Activated T-helper 1 cell treated with anti-CD3 and anti-CD28 coated beads, Interleukin-12 subunit alpha, Interleukin-12 subunit beta, Interleukin-2, Interleukin-4 antibody, amounts not matched to agents 30 ng/mL and 10 ng/mL and 1 ng/mL, durations not matched to agents 14 hours and 24 hours and 36 hours (primary cell): ENCODE data around the gene SLC4A4. TPM values are rescaled to one million over a fixed set of nuclear protein-coding genes. Genes with fewer than 3 reads are reported as not detected.
"Not testable (repeated sequence)": the region's sequence is repeated elsewhere in the genome, so short reads cannot be mapped to it uniquely, and the experiment has no call there.

Source experiments
- DNase-seq: peaks from one replicate; pipeline ENCODE4 v3.0.0; 2021; ENCODE audit warnings: low spot score
- H3K27ac Mint-ChIP-seq: one replicate; pipeline ENCODE4 v1.8.0; 2021; ENCODE audit warnings: mild to moderate bottlenecking, mixed read lengths
- H3K27me3 Mint-ChIP-seq: one replicate; pipeline ENCODE4 v1.8.0; 2022; ENCODE audit warnings: mild to moderate bottlenecking, moderate library complexity, mixed read lengths; ENCODE audit not compliant: insufficient read depth
- H3K36me3 Mint-ChIP-seq: one replicate; pipeline ENCODE4 v1.8.0; 2021; ENCODE audit warnings: low read depth, mixed read lengths
- H3K4me1 Mint-ChIP-seq: one replicate; pipeline ENCODE4 v1.8.0; 2021; ENCODE audit warnings: low read depth, mixed read lengths
- H3K4me3 Mint-ChIP-seq: one replicate; pipeline ENCODE4 v1.8.0; 2021; ENCODE audit warnings: mild to moderate bottlenecking, moderate library complexity, mixed read lengths
- H3K9me3 Mint-ChIP-seq: one replicate; pipeline ENCODE4 v1.8.0; 2021; ENCODE audit warnings: mixed read lengths
- intact Hi-C: fragments of 100-400 bp; cut with micrococcal nuclease; formaldehyde crosslinking; loops from one replicate; pipeline ENCODE4 v1.15.1; 2024
- total RNA-seq: library from RNA; stranded (reverse); gene quantifications from 2 replicates; pipeline ENCODE4 v1.2.3, GENCODE V29; 2022

SLC4A4 gene
- total RNA-seq, 1 donor from 2014 or later = 0.08 TPM

DNA sequence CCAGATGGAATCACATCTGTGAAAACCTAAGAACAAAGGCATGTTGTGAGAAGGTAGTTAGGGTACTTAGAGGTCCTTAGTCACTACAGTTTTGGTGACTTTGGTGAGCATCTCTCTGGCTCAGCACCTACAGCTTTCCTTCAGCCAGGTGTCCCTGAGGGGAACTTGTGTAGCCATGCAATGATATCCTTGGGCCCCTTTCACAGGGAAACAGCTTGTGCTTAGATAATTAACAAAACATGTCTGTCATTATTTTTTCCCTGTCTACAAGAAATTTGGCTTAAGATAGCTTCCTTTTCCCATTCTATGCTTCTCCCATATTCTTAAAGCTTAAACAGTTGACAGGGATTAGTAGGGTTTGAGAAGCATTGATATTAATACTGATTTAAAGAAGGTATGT lies 63.8 kb downstream of the SLC4A4 start:
- no peaks in the 10 kb centered on the region for H3K36me3 Mint-ChIP-seq
- no peaks in the 10 kb centered on the region for H3K27me3 Mint-ChIP-seq
- H3K9me3 Mint-ChIP-seq = no peaks in the 10 kb centered on the region
- H3K4me1 Mint-ChIP-seq = no peaks in the 10 kb centered on the region
- DNase-seq = no peak
- H3K4me3 Mint-ChIP-seq = no peak overlapping the region
- intact Hi-C loops = no loop called here
- H3K27ac Mint-ChIP-seq = no peak overlapping the region

- intact Hi-C loops = no loop called here
- H3K27ac Mint-ChIP-seq = no peak overlapping the region
- H3K27me3 Mint-ChIP-seq = no peaks in the 10 kb centered on the region
- DNase-seq = no peak
- no peaks in the 10 kb centered on the region for H3K36me3 Mint-ChIP-seq
- H3K4me3 Mint-ChIP-seq = no peak overlapping the region
- no peaks in the 10 kb centered on the region for H3K4me1 Mint-ChIP-seq
- peaks cover 2% of the 10 kb centered on the region for H3K9me3 Mint-ChIP-seq
Measured at GRCh38 chr4:71404049-71404448, 65.2 kb downstream of the SLC4A4 start.

DNA sequence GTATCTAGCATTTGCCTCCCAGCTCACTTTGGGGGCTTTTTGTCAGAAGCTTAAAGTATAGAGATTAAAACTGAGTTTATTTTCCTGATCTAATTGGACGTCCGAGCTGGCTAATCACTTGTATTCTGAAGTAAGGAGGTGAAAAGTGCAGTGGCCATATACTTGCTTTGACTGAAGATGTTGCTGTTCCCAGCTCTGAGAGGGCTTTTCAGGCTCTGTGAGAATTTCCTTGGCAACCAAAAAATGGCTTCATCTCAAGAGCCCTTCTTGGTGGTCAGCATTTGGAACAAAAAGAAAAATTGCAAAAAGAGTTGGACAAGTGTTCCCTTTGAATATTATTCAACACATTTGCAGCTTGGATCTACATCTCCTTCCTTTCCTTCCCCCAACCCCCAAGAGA lies 67.0 kb downstream of the SLC4A4 start:
- intact Hi-C loops = no loop called here
- no peak overlapping the region for H3K27ac Mint-ChIP-seq
- H3K9me3 Mint-ChIP-seq = peaks cover 5% of the 10 kb centered on the region
- no peaks in the 10 kb centered on the region for H3K27me3 Mint-ChIP-seq
- H3K4me3 Mint-ChIP-seq = no peak overlapping the region
- DNase-seq = no peak
- no peaks in the 10 kb centered on the region for H3K36me3 Mint-ChIP-seq
- H3K4me1 Mint-ChIP-seq = no peaks in the 10 kb centered on the region

- intact Hi-C loops = no loop called here
- Mint-ChIP-seq H3K27me3 (no peaks in the 10 kb centered on the region), H3K36me3 (no peaks in the 10 kb centered on the region), H3K4me3 (no peak overlapping the region), H3K27ac (no peak overlapping the region), H3K9me3 (peaks cover 5% of the 10 kb centered on the region), H3K4me1 (no peaks in the 10 kb centered on the region)
- DNase-seq = no peak
Measured at GRCh38 chr4:71406459-71406963, 67.7 kb downstream of the SLC4A4 start.

DNA sequence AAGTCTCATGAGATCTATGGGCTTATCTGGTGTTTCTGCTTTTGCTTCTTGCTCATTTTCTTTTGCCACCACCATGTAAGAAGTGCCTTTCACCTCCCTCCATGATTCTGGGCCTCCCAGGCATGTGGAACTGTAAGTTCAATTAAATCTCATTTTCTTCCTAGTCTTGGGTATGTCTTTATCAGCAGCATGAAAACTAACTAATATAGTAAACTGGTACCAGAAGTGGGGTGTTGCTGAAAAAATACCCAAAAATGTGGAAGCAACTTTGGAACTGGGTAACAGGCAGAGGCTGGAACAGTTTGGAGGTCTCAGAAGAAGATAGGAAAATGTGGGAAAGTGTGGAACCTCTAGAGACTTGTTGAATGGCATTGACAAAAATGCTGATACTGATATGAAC lies 70.1 kb downstream of the SLC4A4 start:
- H3K9me3 Mint-ChIP-seq, H3K36me3 Mint-ChIP-seq, H3K27me3 Mint-ChIP-seq, H3K27ac Mint-ChIP-seq, H3K4me1 Mint-ChIP-seq, DNase-seq, intact Hi-C loops, H3K4me3 Mint-ChIP-seq: not testable (repeated sequence)

GRCh38 chr4:71411981-71412380 lies 73.2 kb downstream of the SLC4A4 start:
- Mint-ChIP-seq H3K4me3 (no peak overlapping the region), H3K27me3 (no peaks in the 10 kb centered on the region), H3K36me3 (no peaks in the 10 kb centered on the region), H3K9me3 (peaks cover 5% of the 10 kb centered on the region), H3K27ac (no peak overlapping the region), H3K4me1 (no peaks in the 10 kb centered on the region)
- intact Hi-C loops = no loop called here
- DNase-seq = no peak

DNA sequence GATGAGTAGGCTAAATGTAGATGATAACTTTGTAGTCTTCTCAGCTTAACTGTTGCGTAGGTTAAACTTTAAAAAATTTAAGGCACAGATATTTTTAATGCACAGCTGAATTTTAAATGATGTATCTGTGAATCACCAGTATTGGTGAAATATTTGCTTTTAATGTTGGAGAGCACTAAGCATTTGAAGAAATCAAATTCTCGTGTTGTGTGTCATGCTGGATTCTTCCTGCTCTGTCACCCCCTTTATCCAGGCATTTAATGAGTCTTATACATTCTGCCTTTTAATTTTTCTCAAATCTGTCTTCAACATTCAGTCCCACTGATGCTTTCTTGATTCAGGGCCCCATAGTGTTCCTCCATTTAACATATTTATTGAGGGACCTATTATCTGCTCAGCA lies 76.7 kb downstream of the SLC4A4 start:
- no peaks in the 10 kb centered on the region for H3K9me3 Mint-ChIP-seq
- DNase-seq = no peak
- H3K27me3 Mint-ChIP-seq = no peaks in the 10 kb centered on the region
- no peaks in the 10 kb centered on the region for H3K36me3 Mint-ChIP-seq
- no peak overlapping the region for H3K4me3 Mint-ChIP-seq
- H3K4me1 Mint-ChIP-seq = no peaks in the 10 kb centered on the region
- intact Hi-C loops = no loop called here
- H3K27ac Mint-ChIP-seq = no peak overlapping the region

DNA sequence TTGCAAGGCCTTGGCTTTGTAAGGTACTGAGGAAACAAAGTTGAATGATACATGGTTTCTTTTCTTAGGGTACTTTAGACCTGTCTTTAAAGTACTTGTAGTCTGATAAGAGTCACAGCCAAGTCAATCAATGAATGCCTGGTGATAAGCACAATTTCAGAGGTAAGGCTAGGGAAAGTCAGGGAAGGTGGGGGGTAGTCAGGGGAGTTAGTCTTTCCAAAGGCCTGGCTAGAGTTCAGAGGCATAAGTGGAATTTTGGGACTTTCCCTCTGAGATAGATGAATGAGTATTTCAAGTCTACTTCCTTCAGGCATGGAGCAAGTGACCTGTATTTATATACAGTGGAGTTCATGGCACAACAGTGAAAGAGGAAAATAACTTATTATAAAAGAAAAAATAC lies 78.3 kb downstream of the SLC4A4 start:
- H3K27me3 Mint-ChIP-seq = no peaks in the 10 kb centered on the region
- no peak for DNase-seq
- intact Hi-C loops = no loop called here
- no peaks in the 10 kb centered on the region for H3K36me3 Mint-ChIP-seq
- no peak overlapping the region for H3K4me3 Mint-ChIP-seq
- no peak overlapping the region for H3K27ac Mint-ChIP-seq
- H3K4me1 Mint-ChIP-seq = no peaks in the 10 kb centered on the region
- H3K9me3 Mint-ChIP-seq = no peaks in the 10 kb centered on the region

GRCh38 chr4:71426381-71427042 lies 87.7 kb downstream of the SLC4A4 start:
- Mint-ChIP-seq H3K36me3 (no peaks in the 10 kb centered on the region), H3K27me3 (no peaks in the 10 kb centered on the region), H3K4me1 (no peaks in the 10 kb centered on the region), H3K27ac (no peak overlapping the region), H3K9me3 (no peaks in the 10 kb centered on the region), H3K4me3 (no peak overlapping the region)
- DNase-seq = no peak
- intact Hi-C loops = no loop called here

- no peaks in the 10 kb centered on the region for H3K36me3 Mint-ChIP-seq
- H3K9me3 Mint-ChIP-seq = peaks cover 2% of the 10 kb centered on the region
- H3K4me1 Mint-ChIP-seq = no peaks in the 10 kb centered on the region
- no peak overlapping the region for H3K4me3 Mint-ChIP-seq
- no peak overlapping the region for H3K27ac Mint-ChIP-seq
- no peaks in the 10 kb centered on the region for H3K27me3 Mint-ChIP-seq
- intact Hi-C loops = no loop called here
- DNase-seq = no peak
Measured at GRCh38 chr4:71429106-71429505, 90.3 kb downstream of the SLC4A4 start.

DNA sequence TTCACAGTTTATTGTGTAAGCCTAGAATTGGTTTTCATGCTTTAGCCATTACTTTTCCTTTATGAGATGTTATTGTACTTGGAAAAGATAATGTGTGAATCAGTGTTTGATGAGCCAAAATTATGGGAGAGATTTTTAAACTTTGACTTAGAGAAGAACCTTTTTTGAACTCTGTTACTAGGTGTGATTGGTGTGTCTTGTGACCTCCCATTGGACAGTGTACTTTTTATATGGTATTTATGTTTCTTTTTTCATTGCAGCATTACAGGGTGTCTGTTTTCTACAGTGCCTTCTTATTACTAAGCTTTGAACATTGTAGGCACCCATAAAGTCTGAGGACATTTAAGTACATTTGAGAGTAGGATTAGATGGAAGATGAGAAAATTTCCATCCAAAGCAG lies 91.1 kb downstream of the SLC4A4 start:
- H3K4me3 Mint-ChIP-seq = no peak overlapping the region

GRCh38 chr4:71430609-71431008 lies 91.8 kb downstream of the SLC4A4 start:
- no peak overlapping the region for H3K4me3 Mint-ChIP-seq
- intact Hi-C loops = no loop called here
- no peaks in the 10 kb centered on the region for H3K27me3 Mint-ChIP-seq

More for the DNA sequence above, 91.1 kb downstream of the SLC4A4 start:
- no peak for DNase-seq
- Mint-ChIP-seq H3K36me3 (no peaks in the 10 kb centered on the region), H3K27me3 (no peaks in the 10 kb centered on the region), H3K27ac (no peak overlapping the region), H3K4me1 (no peaks in the 10 kb centered on the region), H3K9me3 (peaks cover 2% of the 10 kb centered on the region)
- intact Hi-C loops = no loop called here

GRCh38 chr4:71440612-71441011 lies 101.8 kb downstream of the SLC4A4 start:
- H3K4me1 Mint-ChIP-seq = no peaks in the 10 kb centered on the region
- H3K27me3 Mint-ChIP-seq = no peaks in the 10 kb centered on the region
- H3K27ac Mint-ChIP-seq = no peak overlapping the region
- H3K9me3 Mint-ChIP-seq = no peaks in the 10 kb centered on the region
- H3K36me3 Mint-ChIP-seq = no peaks in the 10 kb centered on the region
- H3K4me3 Mint-ChIP-seq = no peak overlapping the region
- DNase-seq = no peak
- intact Hi-C loops = no loop called here

More at GRCh38 chr4:71430609-71431008, 91.8 kb downstream of the SLC4A4 start:
- H3K27ac Mint-ChIP-seq = no peak overlapping the region
- H3K4me1 Mint-ChIP-seq = no peaks in the 10 kb centered on the region
- no peak for DNase-seq
- H3K36me3 Mint-ChIP-seq = no peaks in the 10 kb centered on the region
- peaks cover 2% of the 10 kb centered on the region for H3K9me3 Mint-ChIP-seq
